SU-DHL-6 (cell line): ENCODE data around the gene KLHL29.

ENCODE experiments used
- H2AFZ ChIP-seq: fragments of 200-600 bp; sonication (generic); 2 replicates; pipeline ENCODE4 v1.6.1; 2014; ENCODE audit warnings: low read depth, mild to moderate bottlenecking, moderate library complexity, mixed read lengths, antibody characterized with exemption, low read length; ENCODE audit not compliant: severe bottlenecking
- H3F3A ChIP-seq: fragments of 200-600 bp; shearing (Covaris generic); 2 replicates; pipeline ENCODE4 v1.6.0; 2016; ENCODE audit warnings: antibody characterized with exemption, mild to moderate bottlenecking; ENCODE audit not compliant: insufficient read depth
- H3K27ac ChIP-seq: fragments of 200-600 bp; sonication (generic); 2 replicates; pipeline ENCODE4 v1.5.1; 2016; ENCODE audit warnings: low read depth, mild to moderate bottlenecking, low read length, moderate library complexity, mixed read lengths
- H3K27me3 ChIP-seq: fragments of 200-600 bp; sonication (generic), shearing (Covaris generic); 2 replicates; pipeline ENCODE4 v1.6.0; 2014; ENCODE audit warnings: mild to moderate bottlenecking, low read length
- H3K36me3 ChIP-seq: fragments of 200-600 bp; sonication (generic); 2 replicates; pipeline ENCODE4 v1.6.1; 2014; ENCODE audit warnings: mild to moderate bottlenecking, low read length, mixed read lengths
- H3K4me2 ChIP-seq: fragments of 300-600, 200-600 bp; shearing (Covaris generic), sonication (generic); 2 replicates; pipeline ENCODE4 v1.6.0; 2014; ENCODE audit warnings: low read length, low read depth, mild to moderate bottlenecking; ENCODE audit not compliant: poor library complexity, severe bottlenecking
- H3K4me3 ChIP-seq: fragments of 200-600 bp; sonication (generic); 2 replicates; pipeline ENCODE4 v1.5.1; 2014; ENCODE audit warnings: antibody characterized with exemption, low read length, mild to moderate bottlenecking, mixed read lengths; ENCODE audit not compliant: insufficient read depth, poor library complexity, severe bottlenecking
- H3K79me2 ChIP-seq: fragments of 200-600 bp; sonication (generic); 2 replicates; pipeline ENCODE4 v1.6.1; 2014; ENCODE audit warnings: mild to moderate bottlenecking, low read length, moderate library complexity; ENCODE audit not compliant: insufficient read depth
- H3K9ac ChIP-seq: fragments of 200-600 bp; sonication (generic); 2 replicates; pipeline ENCODE4 v1.7.0; 2014; ENCODE audit warnings: mild to moderate bottlenecking, low read length
- H3K9me2 ChIP-seq: fragments of 200-600 bp; sonication (generic); replicated peaks from 2 replicates; pipeline ENCODE4 v1.6.1; 2014; ENCODE audit warnings: low read length; ENCODE audit not compliant: insufficient read depth
- H3K9me3 ChIP-seq: fragments of 200-600 bp; sonication (generic); 2 replicates; pipeline ENCODE4 v1.6.1; 2014; ENCODE audit warnings: low read length, mixed read lengths; ENCODE audit not compliant: insufficient read depth
- H4K20me1 ChIP-seq: fragments of 200-600 bp; sonication (generic); 2 replicates; pipeline ENCODE4 v1.6.1; 2014; ENCODE audit warnings: low read depth, mild to moderate bottlenecking, antibody characterized with exemption, low read length, moderate library complexity, mixed read lengths
- EZH2phosphoT487 ChIP-seq: fragments of 200-600 bp; sonication (generic), shearing (Covaris generic); conservative IDR thresholded peaks from 2 replicates; pipeline ENCODE4 v1.6.1; 2018; ENCODE audit warnings: mild to moderate bottlenecking, antibody characterized with exemption, low read length, moderate library complexity, mixed read lengths
- TF ChIP-seq, protein P1 (sequence below): fragments of 200-600 bp; sonication (generic); IDR thresholded peaks from one replicate; pipeline ENCODE4 v1.5.1; 2017; ENCODE audit warnings: antibody characterized with exemption, mild to moderate bottlenecking, low read length, moderate library complexity; ENCODE audit not compliant: insufficient read depth, poor library complexity, severe bottlenecking

The KLHL29 gene

DNA sequence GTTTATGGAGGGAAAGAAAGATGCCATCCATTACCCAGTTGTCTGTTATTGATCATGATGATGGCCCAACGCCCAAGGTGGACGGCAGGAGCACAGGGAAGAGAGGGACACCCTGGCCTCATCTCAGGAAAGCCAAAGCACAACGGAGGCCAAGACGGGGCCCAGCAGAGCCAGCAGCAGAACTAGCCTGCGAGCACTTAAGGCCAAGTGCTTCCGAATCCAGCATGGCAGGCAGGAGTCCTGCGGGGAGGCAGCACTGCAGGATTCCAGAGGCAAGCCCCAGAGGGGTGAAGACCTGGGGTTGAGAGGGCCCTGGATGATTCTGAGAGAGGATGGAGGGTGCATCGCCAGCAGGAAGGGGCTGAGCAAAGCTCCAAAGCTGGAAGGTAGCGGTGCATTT, 28.3 kb upstream of the KLHL29 start:
- Histone ChIP-seq H3K79me2 (no peaks in the 10 kb centered on the region), H3K9ac (no peak overlapping the region), H3K27me3 (no peaks in the 10 kb centered on the region), H2AFZ (no peak overlapping the region), H4K20me1 (no peaks in the 10 kb centered on the region), H3K4me3 (no peak overlapping the region), H3K9me3 (no peaks in the 10 kb centered on the region), H3K36me3 (no peaks in the 10 kb centered on the region), H3K4me2 (no peak overlapping the region), H3K27ac (no peak overlapping the region), H3K9me2 (no peaks in the 10 kb centered on the region), H3F3A (no peaks in the 10 kb centered on the region)
- TF ChIP-seq, protein P1, sequence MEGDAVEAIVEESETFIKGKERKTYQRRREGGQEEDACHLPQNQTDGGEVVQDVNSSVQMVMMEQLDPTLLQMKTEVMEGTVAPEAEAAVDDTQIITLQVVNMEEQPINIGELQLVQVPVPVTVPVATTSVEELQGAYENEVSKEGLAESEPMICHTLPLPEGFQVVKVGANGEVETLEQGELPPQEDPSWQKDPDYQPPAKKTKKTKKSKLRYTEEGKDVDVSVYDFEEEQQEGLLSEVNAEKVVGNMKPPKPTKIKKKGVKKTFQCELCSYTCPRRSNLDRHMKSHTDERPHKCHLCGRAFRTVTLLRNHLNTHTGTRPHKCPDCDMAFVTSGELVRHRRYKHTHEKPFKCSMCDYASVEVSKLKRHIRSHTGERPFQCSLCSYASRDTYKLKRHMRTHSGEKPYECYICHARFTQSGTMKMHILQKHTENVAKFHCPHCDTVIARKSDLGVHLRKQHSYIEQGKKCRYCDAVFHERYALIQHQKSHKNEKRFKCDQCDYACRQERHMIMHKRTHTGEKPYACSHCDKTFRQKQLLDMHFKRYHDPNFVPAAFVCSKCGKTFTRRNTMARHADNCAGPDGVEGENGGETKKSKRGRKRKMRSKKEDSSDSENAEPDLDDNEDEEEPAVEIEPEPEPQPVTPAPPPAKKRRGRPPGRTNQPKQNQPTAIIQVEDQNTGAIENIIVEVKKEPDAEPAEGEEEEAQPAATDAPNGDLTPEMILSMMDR: no peak
- TF ChIP-seq EZH2phosphoT487: no peak

DNA sequence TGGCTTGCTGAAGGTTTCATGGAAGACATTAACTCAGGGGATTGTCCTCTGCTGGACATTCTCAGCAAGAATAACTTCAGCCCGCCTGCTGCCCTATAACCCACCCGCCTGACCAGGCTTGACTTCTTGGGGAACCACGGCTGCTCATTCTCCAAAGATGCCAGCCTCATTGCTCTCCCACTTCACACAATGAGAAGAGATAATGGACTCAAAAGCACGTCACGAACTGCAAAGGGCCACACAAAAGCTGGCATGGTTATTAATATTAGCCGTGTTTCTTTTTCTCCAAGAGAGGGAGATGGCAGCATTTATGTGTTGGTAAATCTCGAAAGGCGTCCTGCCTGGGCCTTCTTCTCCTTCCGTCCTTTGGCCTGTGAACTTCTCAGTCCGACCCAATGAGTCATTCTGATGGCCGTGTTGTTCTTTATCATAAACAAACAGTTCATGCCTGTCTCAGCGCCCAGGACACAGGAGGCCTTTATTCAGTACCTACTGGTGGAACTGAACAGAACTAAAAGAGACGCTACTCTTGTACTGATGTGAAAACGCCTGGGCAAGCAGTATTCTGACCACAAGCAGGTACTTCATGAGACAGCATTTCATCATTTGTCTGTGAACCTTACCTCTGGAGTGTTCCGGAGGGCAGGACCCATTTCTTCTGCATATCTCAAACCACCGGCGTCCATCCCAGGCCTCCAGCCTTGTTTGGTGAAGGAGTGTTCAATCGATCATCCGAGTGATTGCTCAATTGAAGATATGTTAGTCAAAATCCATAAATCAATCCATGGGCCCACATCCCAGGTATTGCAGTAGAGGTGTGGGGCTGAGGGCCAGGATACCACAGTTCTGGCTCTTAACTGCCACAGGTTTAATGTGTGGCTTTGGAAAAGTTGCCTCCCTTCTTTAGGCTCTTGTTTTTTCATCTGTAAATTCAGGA, 25.1 kb upstream of the KLHL29 start:
- no peaks in the 10 kb centered on the region for H3K9me2 ChIP-seq
- H3K4me2 ChIP-seq: no peak overlapping the region

DNA sequence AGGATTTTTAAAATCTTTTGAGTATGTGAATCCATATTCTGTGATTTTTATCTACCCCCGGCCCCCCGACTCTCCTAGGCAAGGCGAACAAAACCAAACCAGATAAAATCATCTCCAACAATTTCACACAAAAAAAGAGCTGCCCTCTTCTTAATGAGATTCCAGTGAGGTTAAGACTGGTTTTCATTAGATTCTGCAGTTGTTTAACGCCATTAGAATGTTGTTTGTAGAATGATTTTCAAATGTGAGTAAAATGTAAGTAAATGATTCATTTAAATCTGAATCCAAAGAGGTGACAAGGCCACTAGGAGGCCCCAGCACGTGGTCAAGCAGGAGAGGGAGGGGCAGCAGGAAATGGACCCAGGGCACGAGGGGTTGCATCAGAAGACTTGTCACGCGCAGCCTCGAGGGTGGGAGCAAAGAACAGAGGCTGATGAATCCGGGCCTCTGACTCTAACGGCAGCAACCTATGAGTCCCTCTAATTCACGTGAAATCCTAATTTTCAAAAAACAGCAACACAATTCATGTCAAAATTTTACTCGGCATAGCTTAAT, 24.3 kb upstream of the KLHL29 start:
- Histone ChIP-seq H3K79me2 (no peaks in the 10 kb centered on the region), H2AFZ (no peak overlapping the region), H3K9ac (no peak overlapping the region)

More for the DNA sequence above, 25.1 kb upstream of the KLHL29 start:
- Histone ChIP-seq H3K79me2 (no peaks in the 10 kb centered on the region), H3K9me3 (no peaks in the 10 kb centered on the region), H3F3A (no peaks in the 10 kb centered on the region), H3K36me3 (no peaks in the 10 kb centered on the region), H3K27me3 (no peaks in the 10 kb centered on the region), H3K27ac (no peak overlapping the region), H3K4me3 (no peak overlapping the region), H3K9ac (no peak overlapping the region), H2AFZ (no peak overlapping the region), H4K20me1 (no peaks in the 10 kb centered on the region)
- TF ChIP-seq EZH2phosphoT487: no peak

More for the DNA sequence above, 24.3 kb upstream of the KLHL29 start:
- no peaks in the 10 kb centered on the region for H3K36me3 ChIP-seq
- TF ChIP-seq, protein P1: no peak
- TF ChIP-seq EZH2phosphoT487: no peak
- no peak overlapping the region for H3K27ac ChIP-seq
- no peak overlapping the region for H3K4me2 ChIP-seq
- H3K9me2 ChIP-seq: no peaks in the 10 kb centered on the region
- H3K27me3 ChIP-seq: no peaks in the 10 kb centered on the region
- no peak overlapping the region for H3K4me3 ChIP-seq
- H4K20me1 ChIP-seq: no peaks in the 10 kb centered on the region
- no peaks in the 10 kb centered on the region for H3F3A ChIP-seq
- H3K9me3 ChIP-seq: no peaks in the 10 kb centered on the region
